Neuron (in vitro differentiated cells): Measurements from ENCODE around the gene SLCO3A1.
"Not testable (repeated sequence)": the region's sequence is repeated elsewhere in the genome, so short reads cannot be mapped to it uniquely, and the experiment has no call there.

Experiments
- H2AFZ ChIP-seq: one replicate; pipeline ENCODE4 v1.6.1; 2013; ENCODE audit warnings: low read depth, mild to moderate bottlenecking, inconsistent platforms, low read length, moderate library complexity
- H3K27me3 ChIP-seq: one replicate; pipeline ENCODE4 v1.6.1; 2013; ENCODE audit warnings: low read length; ENCODE audit not compliant: insufficient read depth
- H3K36me3 ChIP-seq: one replicate; pipeline ENCODE4 v1.6.1; 2013; ENCODE audit warnings: low read length; ENCODE audit not compliant: insufficient read depth
- H3K4me1 ChIP-seq: one replicate; pipeline ENCODE4 v1.6.1; 2013; ENCODE audit warnings: low read length; ENCODE audit not compliant: insufficient read depth
- H3K4me3 ChIP-seq: 2 replicates; pipeline ENCODE4 v1.5.1; 2013; ENCODE audit warnings: mild to moderate bottlenecking, low read length, moderate library complexity
- H3K9me3 ChIP-seq: one replicate; pipeline ENCODE4 v1.6.1; 2013; ENCODE audit warnings: low read length

Gene SLCO3A1

GRCh38 chr15:92184142-92184541 is 330.6 kb downstream of the SLCO3A1 start:
- peaks cover 3% of the 10 kb centered on the region for H3K27me3 ChIP-seq
- H3K4me3 ChIP-seq, result no peak overlapping the region
- no peak overlapping the region for H2AFZ ChIP-seq
- H3K9me3 ChIP-seq, result no peaks in the 10 kb centered on the region
- H3K4me1 ChIP-seq, result no peaks in the 10 kb centered on the region
- no peaks in the 10 kb centered on the region for H3K36me3 ChIP-seq

GRCh38 chr15:92184679-92185230 is 331.2 kb downstream of the SLCO3A1 start:
- Histone ChIP-seq H3K36me3 (no peaks in the 10 kb centered on the region), H3K27me3 (peaks cover 3% of the 10 kb centered on the region), H3K4me3 (no peak overlapping the region), H2AFZ (no peak overlapping the region), H3K4me1 (no peaks in the 10 kb centered on the region), H3K9me3 (no peaks in the 10 kb centered on the region)

- H2AFZ ChIP-seq, result no peak overlapping the region
- no peaks in the 10 kb centered on the region for H3K4me1 ChIP-seq
- H3K4me3 ChIP-seq, result no peak overlapping the region
- H3K27me3 ChIP-seq, result no peaks in the 10 kb centered on the region
- no peaks in the 10 kb centered on the region for H3K36me3 ChIP-seq
- H3K9me3 ChIP-seq, result no peaks in the 10 kb centered on the region
Measured at GRCh38 chr15:92187975-92188374, 334.5 kb downstream of the SLCO3A1 start.

- no peak overlapping the region for H2AFZ ChIP-seq
- H3K27me3 ChIP-seq, result no peaks in the 10 kb centered on the region
- H3K9me3 ChIP-seq, result no peaks in the 10 kb centered on the region
- no peaks in the 10 kb centered on the region for H3K36me3 ChIP-seq
- no peaks in the 10 kb centered on the region for H3K4me1 ChIP-seq
- no peak overlapping the region for H3K4me3 ChIP-seq
Measured at GRCh38 chr15:92189166-92189565, 335.7 kb downstream of the SLCO3A1 start.

- Histone ChIP-seq H3K4me3 (no peak overlapping the region), H3K9me3 (no peaks in the 10 kb centered on the region)
Measured at GRCh38 chr15:92195241-92195640, 341.7 kb downstream of the SLCO3A1 start.

GRCh38 chr15:92196342-92196741 is 342.8 kb downstream of the SLCO3A1 start:
- H3K4me3 ChIP-seq, result no peak overlapping the region
- H3K4me1 ChIP-seq, result no peaks in the 10 kb centered on the region
- no peaks in the 10 kb centered on the region for H3K36me3 ChIP-seq
- H3K27me3 ChIP-seq, result no peaks in the 10 kb centered on the region
- no peak overlapping the region for H2AFZ ChIP-seq
- H3K9me3 ChIP-seq, result no peaks in the 10 kb centered on the region

More at GRCh38 chr15:92195241-92195640, 341.7 kb downstream of the SLCO3A1 start:
- no peaks in the 10 kb centered on the region for H3K27me3 ChIP-seq
- no peaks in the 10 kb centered on the region for H3K36me3 ChIP-seq
- no peaks in the 10 kb centered on the region for H3K4me1 ChIP-seq
- no peak overlapping the region for H2AFZ ChIP-seq

- no peaks in the 10 kb centered on the region for H3K27me3 ChIP-seq
- H3K4me3 ChIP-seq, result no peak overlapping the region
- H3K36me3 ChIP-seq, result no peaks in the 10 kb centered on the region
- H3K4me1 ChIP-seq, result no peaks in the 10 kb centered on the region
- no peaks in the 10 kb centered on the region for H3K9me3 ChIP-seq
- H2AFZ ChIP-seq, result no peak overlapping the region
Measured at GRCh38 chr15:92197746-92198145, 344.2 kb downstream of the SLCO3A1 start.

GRCh38 chr15:92200891-92201290 is 347.4 kb downstream of the SLCO3A1 start:
- Histone ChIP-seq H2AFZ (no peak overlapping the region), H3K36me3 (no peaks in the 10 kb centered on the region), H3K9me3 (no peaks in the 10 kb centered on the region), H3K4me1 (no peaks in the 10 kb centered on the region), H3K4me3 (no peak overlapping the region), H3K27me3 (no peaks in the 10 kb centered on the region)

- Histone ChIP-seq H3K4me1 (no peaks in the 10 kb centered on the region), H3K9me3 (no peaks in the 10 kb centered on the region), H3K27me3 (no peaks in the 10 kb centered on the region), H3K36me3 (no peaks in the 10 kb centered on the region), H3K4me3 (no peak overlapping the region), H2AFZ (no peak overlapping the region)
Measured at GRCh38 chr15:92205255-92205739, 351.8 kb downstream of the SLCO3A1 start.

GRCh38 chr15:92207601-92208000 is 354.1 kb downstream of the SLCO3A1 start:
- H3K4me3 ChIP-seq, H3K36me3 ChIP-seq, H2AFZ ChIP-seq, H3K9me3 ChIP-seq, H3K27me3 ChIP-seq, H3K4me1 ChIP-seq: not testable (repeated sequence)
